RPMI7951 (cell line): ENCODE data around the gene COLQ. TPM values are rescaled to one million over a fixed set of nuclear protein-coding genes. Genes with fewer than 3 reads are reported as not detected.
"Not testable (repeated sequence)": the region's sequence is repeated elsewhere in the genome, so short reads cannot be mapped to it uniquely, and the experiment has no call there.

Experiments
- DNase-seq: peaks from one replicate; pipeline ENCODE4 v3.0.0-alpha.2; 2012; ENCODE audit warnings: low read depth
- total RNA-seq: library from RNA; depleted of rRNA; stranded (reverse); fragments of >200 nt; shearing (Covaris generic); gene quantifications from 2 replicates; pipeline ENCODE4 v1.2.3, GENCODE V29; 2014

Gene COLQ
- total RNA-seq, 1 experiment from 2014 or later: 0.48 TPM

DNA sequence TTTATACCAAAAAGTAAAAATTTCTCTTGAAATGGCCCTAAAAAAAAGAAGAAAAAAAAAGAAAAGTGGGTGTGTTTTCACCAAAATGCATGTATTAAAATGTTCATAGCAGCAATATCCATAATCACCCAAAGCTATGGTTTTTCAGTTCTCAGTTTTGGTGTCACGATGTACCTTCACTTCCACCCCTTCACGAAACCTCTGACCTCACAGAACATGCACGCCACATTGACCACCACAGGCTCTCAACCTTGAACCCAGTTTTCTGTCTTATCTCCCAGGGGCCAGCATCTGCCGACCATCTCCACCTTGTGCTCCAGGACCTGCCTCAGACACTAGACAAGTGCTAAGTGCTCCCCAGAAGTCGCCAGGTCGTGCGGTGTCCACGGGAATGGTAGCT is 30.4 kb downstream of the COLQ start:
- no peak for DNase-seq

DNA sequence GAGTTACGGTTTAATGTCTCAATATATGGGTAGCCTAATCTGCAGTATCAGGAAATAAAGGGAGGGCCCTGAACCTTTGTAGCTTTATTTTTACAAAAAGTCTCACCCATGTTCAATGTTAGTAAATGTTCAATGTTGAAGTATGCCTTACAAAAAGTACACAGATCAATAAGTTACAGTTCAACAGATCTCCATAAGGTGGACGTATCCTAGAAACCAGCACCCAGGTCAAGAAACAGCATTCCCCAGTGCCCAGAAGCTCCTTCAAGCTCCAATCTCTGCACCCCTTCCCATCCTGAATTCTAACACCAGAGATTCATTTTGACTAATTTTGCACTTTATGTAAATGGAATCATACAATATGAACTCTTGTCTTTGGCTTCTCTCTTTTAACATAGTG is 31.3 kb downstream of the COLQ start:
- DNase-seq: no peak

DNA sequence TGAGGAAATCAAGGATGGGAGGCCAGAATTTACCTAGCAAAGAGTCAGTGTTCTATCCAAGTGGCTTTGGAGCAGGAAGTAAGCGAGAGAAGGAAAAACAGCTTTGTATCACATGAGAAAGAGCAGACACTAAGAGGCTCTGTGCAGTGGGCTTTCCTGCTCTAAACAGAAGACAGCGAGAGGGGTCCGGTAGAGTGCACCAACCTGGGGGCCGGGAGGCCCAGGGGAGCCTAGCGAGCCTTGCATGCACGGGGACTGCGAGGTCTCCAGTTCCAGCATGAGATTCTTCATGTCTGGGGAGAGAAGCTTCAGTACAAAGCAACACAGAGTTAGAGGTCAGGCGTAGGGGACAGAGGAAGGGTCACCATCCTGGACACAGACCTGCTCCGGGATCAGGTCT is 33.5 kb downstream of the COLQ start:
- no peak for DNase-seq

DNA sequence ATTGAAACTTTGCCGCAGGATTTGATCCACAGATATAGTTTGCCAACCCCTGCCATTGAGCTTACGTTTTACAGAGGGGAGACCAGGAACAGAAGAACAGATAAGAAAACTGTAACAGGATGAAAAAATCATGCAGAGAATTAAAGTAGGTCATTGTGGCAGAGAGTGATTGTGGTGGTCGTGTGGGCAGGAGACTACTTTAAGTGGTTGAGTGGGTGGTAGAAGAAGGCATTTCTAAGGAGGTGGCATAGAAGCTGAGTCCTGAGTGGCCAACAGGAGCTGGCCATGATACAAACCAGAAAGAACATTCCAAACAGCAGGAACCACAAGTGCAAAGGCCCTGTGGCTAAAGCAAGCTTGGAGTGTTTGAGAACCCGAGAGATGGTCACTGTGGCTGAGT is 34.5 kb downstream of the COLQ start:
- DNase-seq: no peak

DNA sequence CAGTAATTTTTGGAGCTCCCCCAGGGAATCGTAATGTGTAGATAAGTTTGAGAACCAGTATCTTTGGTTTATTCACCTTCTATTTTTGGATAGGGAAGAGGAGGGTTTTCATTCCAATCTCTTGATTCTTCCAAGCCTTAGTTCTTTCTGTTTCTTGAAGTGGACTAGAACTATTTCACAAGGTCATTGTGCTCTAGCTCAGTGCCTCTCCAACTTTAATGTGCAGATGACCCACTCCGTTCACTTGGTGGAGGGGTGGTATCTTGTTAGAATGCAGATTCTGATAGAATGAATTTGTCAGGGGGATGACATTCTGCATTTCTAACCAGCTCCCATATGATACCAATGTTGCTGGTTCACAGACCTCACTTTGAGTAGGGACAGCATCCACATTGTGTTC is 35.5 kb downstream of the COLQ start:
- DNase-seq: no peak

DNA sequence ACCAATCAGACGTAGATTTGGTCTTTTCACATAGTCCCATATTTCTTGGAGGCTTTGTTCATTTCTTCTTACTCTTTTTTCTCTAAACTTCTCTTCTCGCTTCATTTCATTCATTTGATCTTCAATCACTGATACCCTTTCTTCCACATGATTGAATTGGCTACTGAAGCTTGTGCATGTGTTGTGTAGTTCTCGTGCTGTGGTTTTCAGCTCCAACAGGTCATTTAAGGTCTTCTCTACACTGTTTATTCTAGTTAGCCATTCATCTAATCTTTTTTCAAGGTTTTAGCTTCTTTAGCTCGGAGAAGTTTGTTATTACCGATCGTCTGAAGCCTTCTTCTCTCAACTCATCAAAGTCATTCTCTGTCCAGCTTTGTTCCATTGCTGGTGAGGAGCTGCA is 37.0 kb downstream of the COLQ start:
- not testable (repeated sequence) for DNase-seq

DNA sequence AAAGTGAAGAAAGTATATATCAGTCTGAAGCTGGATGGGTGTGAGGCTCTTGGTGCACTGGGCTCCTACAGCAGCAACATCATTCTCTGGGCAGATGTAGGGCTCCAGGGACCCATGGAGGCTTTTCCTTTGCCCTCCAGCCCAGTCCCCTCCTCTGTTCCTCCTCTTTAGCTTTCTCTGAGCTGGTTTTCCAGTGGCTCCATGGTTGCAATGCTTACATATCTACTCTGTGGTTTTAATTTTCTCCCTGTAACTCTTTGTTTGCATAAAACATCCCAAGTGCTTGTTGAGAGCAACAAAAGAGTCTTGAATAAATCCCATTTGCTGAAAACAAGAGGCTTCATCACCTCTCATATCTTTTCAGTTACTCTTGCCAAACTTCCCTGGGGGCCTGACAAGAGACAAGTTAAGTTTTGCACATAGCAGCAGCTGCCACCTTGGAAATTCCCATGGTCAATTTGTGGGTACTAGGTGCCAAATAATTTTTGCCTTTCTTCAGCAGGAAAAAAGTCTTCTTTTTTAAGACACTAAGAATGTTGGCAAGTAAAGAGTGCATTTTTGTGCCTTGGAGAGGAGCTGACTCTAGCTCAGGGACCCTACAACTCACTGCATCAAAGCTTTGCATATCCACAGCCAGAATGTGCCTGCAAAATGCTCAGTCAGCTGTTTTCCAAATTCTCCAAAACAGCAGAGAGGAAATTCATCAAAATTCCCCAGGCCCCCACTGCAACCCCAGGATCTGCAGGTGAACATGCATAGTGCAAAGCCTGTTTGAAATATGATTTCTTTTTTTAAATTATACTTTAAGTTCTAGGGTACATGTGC is 41.9 kb downstream of the COLQ start:
- DNase-seq: no peak

DNA sequence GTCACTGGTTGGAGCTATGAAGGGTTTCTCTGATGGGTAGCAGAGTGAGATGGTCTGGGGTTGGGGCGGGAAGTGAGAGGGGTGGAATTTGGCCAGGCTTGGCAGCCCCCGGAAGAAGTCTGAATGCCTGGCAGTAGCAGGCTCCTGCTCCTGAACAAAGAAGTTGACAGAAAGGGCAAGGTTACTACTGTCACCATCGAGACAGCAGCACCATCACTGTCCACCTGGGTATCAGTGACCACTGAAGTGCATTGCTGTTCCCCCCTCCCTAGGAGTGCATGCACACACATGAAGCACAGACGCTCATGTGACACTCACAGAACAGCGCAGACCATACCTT is 42.9 kb downstream of the COLQ start:
- no peak for DNase-seq

DNA sequence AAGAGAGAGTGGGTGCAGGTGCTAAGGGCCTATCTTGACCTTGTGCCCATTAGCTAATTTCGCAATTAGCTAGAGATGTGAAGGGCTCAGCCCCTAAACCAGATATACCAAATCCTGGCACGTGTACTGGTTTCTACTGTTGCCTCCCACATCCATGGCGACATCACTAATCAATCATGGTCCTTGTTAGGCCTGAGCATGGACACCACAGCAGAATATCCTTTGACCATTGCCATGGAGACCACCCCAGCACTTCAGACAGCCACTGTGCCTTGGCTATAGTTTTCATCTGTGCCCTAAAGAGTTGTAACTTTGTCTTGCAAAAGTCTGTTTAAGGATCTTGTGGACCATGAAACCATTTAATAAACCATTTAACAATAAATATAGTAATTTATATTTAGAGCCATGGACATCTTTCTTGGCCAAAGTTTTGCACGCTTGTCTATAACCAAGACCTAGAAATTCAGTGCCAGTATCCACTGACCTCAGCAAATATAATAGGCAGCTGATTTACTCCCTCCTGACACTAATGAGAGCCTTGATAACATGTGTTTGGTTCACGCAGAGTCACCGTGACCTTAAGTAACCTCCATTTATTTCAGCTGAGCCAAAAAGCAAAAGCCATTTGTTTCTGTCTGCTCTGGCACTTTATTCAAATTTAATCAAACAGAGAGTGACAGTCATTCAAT is 43.4 kb downstream of the COLQ start:
- no peak for DNase-seq

DNA sequence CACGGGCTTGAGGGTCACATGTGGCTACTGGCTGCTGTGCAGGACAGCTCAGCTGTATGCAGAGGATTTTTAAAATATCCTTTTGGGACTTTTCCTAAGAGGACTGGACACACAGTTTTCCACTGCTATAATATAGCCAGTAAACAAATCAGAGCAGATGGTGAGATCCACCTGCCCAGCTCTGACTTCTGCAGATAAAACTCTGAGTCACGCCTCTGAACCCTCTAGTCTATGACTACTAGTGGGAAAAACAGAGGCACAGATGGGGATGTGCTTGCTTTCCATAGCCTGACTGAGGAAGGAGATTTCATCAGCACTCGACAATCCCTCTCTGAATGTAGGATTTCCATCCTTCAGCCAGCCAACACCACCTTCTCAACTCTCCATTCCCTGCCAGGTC is 45.1 kb downstream of the COLQ start:
- DNase-seq: peak; percentile 15

DNA sequence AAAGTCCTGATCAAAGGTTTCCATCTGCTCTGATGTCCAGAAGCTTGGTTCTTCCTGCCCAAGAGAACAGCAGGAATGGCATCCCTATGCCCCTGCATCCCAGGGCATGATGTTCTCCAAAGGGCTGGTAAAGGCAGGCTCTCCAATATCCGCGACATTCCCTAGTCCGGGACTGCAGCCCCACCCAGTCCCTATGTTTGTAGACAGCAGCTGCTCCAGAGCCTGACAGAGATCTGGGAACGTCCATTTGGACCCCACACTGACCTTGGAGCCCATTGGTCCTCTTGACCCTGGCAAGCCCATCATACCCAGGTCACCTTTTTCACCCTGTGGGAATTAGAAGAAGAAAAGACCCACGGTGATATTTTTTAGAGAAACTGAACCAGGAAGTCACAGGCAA is 46.3 kb downstream of the COLQ start:
- no peak for DNase-seq

DNA sequence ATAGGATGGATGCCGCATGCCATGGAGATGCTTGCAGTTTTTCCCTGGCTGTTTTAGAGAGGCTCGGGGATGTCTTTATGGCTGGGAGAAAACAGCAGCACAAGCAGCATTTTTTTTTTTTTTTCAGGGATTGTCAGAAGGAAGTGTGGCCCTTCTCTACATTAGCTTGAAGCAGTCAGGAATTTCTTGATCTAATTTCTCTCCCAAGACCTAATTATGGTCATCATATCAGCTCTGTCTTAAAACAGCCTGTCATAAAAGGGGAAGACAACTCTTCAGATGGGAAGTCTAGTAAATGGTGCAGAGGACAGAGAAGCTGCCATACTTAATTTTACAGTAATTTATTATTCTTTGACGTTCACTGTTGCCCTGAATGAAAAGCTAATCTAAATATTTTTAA is 49.6 kb downstream of the COLQ start:
- DNase-seq: no peak

DNA sequence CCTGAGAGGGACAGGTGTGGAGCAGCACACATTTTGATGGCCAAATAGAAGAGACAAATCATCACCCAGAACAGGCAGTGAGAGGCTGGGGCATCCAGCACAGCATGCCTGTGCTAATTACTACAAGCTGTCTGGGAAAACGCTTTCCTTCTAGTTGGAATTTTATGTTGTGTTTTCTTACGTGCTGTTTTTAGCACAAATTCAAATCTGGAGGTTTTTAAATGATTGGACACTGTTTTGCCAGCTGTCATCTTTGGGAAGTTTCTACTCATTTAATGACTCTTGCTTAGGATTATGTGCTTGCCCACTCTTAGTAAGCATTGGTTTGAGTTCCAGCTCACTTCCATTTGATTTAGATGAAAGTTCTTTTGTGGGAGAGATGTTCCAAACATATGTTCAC is 50.7 kb downstream of the COLQ start:
- DNase-seq: no peak

DNA sequence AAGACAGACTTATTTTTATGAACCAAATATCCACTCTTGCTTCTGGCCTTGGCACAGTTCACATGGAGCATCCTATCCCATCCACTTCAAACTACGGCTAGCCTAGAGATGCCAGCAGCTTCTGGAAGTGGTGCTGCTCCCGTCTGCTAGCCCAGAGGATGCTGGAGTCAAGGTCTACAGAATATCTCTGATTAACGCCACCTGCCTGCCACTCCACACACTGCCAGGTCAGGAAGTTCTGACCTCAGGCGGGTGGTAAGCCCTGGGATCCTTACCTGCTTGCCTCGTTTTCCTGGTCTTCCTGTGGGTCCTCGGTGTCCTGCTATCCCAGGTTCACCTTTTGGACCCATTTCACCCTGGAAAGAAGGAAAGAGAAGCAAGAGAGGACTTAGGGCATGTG is 51.2 kb downstream of the COLQ start:
- no peak for DNase-seq

DNA sequence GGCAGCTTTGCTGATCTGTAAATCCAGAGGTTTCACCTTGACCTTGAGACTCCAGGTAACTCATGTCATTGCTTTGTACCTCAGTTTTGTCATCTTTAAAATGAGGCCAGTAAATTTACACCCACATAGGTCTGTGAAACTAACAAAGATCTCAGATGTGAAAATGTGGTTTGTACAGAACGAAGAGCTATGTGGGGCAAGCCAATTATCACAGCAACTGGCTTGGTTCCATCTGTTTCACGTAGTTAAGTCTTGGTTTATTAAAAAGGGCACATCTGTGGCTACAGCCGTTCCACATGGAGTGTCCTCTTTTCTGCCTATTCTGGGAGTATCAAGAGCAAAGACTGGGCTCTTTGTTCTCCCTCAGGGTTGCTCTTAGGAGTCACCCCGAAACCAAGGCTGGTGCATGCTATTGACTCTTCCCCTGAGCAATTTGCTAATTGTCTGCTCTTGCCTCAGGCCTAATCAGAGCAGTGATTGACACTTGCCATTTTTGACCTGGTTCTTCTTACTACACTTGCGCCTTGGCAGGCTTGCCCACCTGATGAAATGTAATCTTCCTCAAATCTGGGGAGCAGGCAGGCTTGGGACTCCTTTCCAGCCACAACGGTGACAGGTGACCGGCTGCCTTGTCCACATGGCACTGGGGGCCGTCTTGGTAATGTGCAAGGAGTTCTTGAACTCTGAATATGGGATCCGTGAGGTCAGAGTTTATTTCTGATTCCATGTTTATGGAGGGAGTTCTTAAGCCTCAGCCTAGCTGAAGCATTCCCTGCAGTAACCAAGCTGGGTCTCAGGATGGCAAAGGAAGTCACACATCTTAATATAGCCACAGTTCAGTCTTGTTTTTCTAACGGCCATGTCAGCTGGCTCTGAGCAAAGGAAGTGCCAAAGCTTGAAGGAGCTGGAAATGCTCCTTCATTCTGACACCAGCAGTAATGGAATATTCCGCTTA is 54.0 kb downstream of the COLQ start:
- no peak for DNase-seq

DNA sequence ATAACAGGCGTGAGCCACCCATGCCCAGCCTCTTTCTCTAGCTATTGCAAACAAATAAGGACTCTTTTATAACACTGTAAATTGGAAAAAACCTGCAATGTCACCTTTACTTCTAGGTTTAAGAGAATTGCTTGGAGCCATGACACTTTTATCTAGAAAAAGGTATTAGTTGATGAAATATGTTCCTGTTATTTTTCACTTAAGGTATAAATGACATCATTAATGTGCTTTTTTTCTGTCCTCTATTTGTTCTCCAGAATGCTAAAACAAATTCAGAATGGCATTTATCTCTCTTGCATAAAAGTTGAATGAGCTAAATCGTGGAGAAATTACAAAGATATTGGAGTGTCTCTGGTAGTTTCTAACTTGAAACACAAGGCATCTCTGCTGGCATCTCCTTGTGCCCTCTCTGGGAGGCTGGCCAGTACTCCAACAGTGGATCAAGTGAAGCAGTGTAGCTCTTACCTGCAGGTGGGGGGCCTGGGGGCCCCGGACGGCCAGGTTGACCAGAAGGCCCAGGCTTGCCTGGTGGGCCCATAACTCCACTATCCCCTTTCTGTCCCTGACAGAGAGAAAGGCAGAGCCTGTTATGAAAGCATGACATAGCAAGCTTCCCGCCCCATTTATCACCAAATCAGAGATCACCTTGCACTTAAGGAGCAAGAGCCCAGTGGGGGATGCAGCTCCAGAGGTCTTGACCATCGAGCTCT is 55.5 kb downstream of the COLQ start:
- no peak for DNase-seq

DNA sequence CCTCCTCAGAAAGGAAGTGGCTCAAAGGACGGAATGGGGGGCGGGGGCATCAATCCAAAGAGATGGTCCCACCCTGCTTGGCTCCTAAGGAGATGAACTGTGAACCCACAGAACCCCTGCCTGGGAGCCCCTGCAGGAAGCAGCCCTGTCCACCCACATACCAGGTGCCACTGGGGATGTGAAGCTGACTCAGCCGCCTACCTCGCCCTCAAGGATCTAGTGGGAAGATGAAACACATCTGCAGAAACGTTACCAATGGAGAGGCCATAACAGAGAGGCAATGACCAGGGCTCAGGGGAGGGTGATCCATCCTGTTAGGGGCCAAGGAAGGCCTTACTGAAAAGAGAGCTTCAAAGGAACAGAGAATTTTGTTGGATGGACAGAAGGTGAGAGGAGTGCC is 59.1 kb downstream of the COLQ start:
- DNase-seq: no peak

DNA sequence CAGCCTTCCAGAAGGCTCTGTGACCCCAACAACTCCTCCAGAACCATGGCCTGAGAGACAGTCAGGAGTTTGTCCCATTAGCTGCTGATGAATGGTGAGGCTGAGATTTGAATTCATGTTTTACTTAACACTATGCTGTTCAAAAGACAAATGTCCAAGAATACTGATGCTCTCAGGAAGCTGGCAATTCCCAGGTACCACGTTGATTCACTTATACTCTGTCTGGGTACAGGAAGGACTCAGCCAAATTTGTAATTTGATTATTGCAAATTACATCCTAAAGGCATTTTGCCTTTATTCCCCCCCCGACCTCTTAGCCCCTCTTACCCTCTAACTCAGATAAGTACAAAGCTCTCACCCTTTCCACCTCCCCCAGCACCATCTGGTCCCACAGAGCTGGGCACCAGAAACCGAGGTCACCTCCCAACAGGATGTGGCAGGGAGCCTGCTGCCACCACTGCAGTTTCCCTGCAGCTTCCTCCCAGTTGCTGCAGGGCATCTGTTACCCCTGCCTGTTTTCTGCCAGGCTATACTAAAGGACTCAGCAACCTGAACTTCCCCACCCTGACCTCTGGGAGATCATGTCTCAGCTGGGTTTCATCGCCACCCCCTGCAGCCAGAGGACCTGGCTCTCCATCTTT is 60.5 kb downstream of the COLQ start:
- DNase-seq: peak; percentile 34

DNA sequence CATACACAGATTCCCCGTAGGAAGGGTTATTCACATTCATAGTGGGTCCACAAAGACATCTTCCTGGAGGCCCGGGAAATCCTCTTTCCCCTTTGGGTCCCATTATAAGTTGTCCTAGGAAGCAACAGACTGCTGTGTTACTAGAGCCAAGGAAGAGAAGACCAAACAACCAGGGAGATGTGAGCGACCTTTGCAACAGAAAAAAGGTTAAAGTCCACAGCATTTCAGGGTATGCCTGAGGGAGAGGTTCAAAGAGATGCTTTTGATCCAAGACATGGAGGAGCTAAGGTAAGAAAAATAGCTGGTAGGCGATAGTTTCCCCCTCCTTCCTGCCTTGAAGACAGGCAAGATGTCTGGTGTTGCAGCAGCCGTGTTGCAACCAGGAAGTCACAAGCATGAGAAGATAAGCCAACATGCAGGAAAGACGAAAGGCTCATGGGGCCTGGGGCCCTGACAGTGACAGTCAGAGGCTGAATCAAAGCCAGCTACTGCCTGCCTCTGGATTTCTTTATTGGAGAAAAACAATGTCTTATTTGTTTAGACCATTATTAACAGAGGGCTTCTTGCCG is 63.2 kb downstream of the COLQ start:
- no peak for DNase-seq

DNA sequence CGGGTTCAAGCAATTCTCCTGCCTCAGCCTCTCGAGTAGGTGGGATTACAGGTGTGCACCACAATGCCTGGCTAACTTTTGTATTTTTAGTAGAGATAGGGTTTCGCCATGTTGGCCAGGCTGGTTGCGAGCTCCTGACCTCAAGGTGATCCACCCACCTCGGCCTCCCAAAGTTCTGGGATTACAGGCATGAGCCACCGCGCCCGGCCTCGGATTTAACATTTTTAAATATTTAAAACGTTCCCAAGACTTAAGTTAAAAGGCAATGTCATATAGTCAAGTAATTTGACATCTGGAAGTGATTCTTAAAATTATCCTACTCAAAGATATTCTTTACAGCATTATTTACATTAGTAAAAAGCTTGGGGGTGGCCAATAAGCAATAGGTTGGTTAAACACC is 64.6 kb downstream of the COLQ start:
- DNase-seq: not testable (repeated sequence)

DNA sequence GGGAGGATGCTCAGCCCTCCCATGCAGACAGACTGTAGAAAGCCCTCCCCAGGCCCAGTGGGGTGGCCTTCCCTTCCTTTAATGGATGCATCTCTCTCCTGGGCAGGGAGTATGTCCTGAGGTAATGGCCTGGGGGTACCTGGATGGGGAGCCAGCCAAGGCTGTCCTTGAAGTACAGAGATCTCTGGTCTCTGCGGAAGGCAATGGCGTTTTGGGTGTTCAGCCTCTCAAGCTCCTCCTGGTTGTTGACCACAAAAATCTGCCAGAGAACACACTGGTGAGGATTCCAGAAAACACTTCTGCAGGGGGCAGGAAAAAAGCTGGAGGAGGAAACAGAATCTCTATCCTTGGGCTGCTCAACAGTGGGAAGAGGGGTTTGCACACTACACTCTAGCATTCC is 65.2 kb downstream of the COLQ start:
- DNase-seq: no peak
